ENCODE results near the gene RADIL. TPM values are rescaled to one million over a fixed set of nuclear protein-coding genes. Genes with fewer than 3 reads are reported as not detected.

Gene RADIL
- total and polyA plus RNA-seq, 2 of the 13 experiments (the other 11 are each of a cell fraction or from before 2014, with no cell fraction given) = 0.05 to 0.09 TPM

DNA sequence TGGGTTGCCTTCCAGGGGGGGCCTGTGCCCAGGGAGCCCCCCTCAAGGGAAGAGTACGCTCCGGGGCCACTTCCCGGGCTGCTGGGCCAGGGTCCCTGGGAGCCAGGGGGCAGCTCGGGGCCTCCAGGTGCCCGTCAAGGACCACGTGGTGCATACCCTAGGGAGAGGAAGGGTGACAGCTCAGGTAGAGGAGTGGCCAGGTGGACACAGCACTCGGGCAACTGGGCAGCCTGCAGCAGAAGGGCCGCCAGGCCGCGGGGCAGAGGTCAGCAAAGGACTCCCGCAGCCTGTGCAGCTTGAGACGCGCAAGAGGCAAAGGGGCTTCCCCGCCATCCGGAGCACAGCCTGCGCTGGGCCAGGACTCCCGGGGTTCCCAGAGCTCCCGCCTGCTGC is 81.7 kb downstream of the RADIL start:
- CTCF ChIA-PET (ENCODE audit: low intra/inter-chr PET ratio, low total read pairs) = no interaction called here
- POLR2A ChIA-PET = no interaction called here
- Histone ChIP-seq H3K9ac (ENCODE audit: insufficient read depth, low read depth, low read length) (no peak overlapping the region), H2AFZ (ENCODE audit: low read length) (no peak overlapping the region), H3K27me3 (ENCODE audit: control insufficient read depth in 1 of 2, insufficient read depth in 2 of 2, low read length in 2 of 2) (peaks cover 4 to 31% of the 10 kb centered on the region in 2 experiments; a peak in 3 of 5 replicates), H3K27ac (ENCODE audit: extremely low read length, insufficient read depth, low read length) (no peak overlapping the region), H3K4me1 (ENCODE audit: insufficient read depth, low read length) (peaks cover 14% of the 10 kb centered on the region), H3K4me2 (ENCODE audit: low read depth, low read length) (0 out of 2 replicates have a peak overlapping the region, but pooled peaks have one; percentile 18), H3K9me3 (ENCODE audit: low read length) (no peaks in the 10 kb centered on the region), H3K79me2 (ENCODE audit: insufficient read depth, low read length) (no peaks in the 10 kb centered on the region), H4K20me1 (ENCODE audit: insufficient read depth, low read length) (no peaks in the 10 kb centered on the region), H3K4me3 (replicated peaks in 1 of 3; ENCODE audit: insufficient read depth in 1 of 3, low read depth in 2 of 3, low read length in 3 of 3) (no peak overlapping the region), H3K36me3 (replicated peaks in 1 of 2; ENCODE audit: control insufficient read depth in 1 of 2, insufficient read depth in 2 of 2, low read length in 2 of 2) (no peaks in the 10 kb centered on the region)
- 14% methylated on average over 7 of the region's 18 CpGs for WGBS (ENCODE audit: low lambda C conversion rate)
- intact Hi-C loops (cut with micrococcal nuclease; ENCODE audit: unreplicated experiment) = no loop called here
- ATAC-seq (no peak; the same call in 2 of the 3 replicates), DNase-seq (ENCODE audit: low spot score) (no peak), FAIRE-seq (no peak)
- no TSS peak for BruUV-seq (replicated peaks)
- TF ChIP-seq, protein P1, sequence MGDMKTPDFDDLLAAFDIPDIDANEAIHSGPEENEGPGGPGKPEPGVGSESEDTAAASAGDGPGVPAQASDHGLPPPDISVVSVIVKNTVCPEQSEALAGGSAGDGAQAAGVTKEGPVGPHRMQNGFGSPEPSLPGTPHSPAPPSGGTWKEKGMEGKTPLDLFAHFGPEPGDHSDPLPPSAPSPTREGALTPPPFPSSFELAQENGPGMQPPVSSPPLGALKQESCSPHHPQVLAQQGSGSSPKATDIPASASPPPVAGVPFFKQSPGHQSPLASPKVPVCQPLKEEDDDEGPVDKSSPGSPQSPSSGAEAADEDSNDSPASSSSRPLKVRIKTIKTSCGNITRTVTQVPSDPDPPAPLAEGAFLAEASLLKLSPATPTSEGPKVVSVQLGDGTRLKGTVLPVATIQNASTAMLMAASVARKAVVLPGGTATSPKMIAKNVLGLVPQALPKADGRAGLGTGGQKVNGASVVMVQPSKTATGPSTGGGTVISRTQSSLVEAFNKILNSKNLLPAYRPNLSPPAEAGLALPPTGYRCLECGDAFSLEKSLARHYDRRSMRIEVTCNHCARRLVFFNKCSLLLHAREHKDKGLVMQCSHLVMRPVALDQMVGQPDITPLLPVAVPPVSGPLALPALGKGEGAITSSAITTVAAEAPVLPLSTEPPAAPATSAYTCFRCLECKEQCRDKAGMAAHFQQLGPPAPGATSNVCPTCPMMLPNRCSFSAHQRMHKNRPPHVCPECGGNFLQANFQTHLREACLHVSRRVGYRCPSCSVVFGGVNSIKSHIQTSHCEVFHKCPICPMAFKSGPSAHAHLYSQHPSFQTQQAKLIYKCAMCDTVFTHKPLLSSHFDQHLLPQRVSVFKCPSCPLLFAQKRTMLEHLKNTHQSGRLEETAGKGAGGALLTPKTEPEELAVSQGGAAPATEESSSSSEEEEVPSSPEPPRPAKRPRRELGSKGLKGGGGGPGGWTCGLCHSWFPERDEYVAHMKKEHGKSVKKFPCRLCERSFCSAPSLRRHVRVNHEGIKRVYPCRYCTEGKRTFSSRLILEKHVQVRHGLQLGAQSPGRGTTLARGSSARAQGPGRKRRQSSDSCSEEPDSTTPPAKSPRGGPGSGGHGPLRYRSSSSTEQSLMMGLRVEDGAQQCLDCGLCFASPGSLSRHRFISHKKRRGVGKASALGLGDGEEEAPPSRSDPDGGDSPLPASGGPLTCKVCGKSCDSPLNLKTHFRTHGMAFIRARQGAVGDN (CRISPR knock-in tag; IDR thresholded peaks at IDR 0.05) = peak; percentile 18; the same call in 1 of the 2 replicates
- TF ChIP-seq HINFP (CRISPR knock-in tag; IDR thresholded peaks at IDR 0.05; ENCODE audit: low read depth) = no peak
- in situ Hi-C loops (cut with HindIII; ENCODE audit: extremely low pct_ligation_motif_present, low pct_unique_long_range_greater_than_20kb) = no loop called here
